HFF-Myc (cell line): ENCODE results near the gene OCRL.

Experiments
- DNase-seq: peaks from one replicate; pipeline ENCODE4 v3.0.0-alpha.2; 2011; ENCODE audit warnings: low read depth; ENCODE audit errors: extremely low read depth
- H3K4me3 ChIP-seq: replicated peaks from 2 replicates; pipeline ENCODE4 v1.5.1; 2011; ENCODE audit warnings: low read depth, mild to moderate bottlenecking, control low read depth, low read length
- TF ChIP-seq, protein P1 (sequence below): IDR thresholded peaks from 2 replicates; pipeline ENCODE4 v1.5.1; 2012; ENCODE audit warnings: mild to moderate bottlenecking, low read depth, low read length, control low read depth; ENCODE audit errors: missing control alignments

Gene OCRL

DNA sequence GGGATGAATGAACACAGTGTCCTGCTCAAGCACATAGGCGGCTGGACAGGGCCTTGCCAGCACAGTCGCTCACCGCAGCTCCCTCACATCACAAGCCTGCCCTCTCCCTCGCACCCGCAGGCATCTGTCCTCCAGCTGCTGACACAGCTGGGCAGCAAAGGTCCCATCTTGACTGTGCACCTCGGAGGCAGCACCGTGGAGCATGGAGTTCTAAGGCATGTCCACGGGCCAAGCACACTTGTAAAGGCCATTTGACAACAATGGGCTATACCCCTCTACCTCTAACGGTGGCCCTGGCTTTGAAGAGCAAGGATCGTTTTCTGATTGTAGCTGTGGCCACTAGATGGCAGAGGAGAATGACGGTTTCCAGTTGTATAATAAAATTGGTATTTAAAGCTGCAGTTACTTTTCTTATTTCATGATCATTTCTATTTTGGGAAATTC, 60.9 kb downstream of the OCRL start:
- TF ChIP-seq, protein P1, sequence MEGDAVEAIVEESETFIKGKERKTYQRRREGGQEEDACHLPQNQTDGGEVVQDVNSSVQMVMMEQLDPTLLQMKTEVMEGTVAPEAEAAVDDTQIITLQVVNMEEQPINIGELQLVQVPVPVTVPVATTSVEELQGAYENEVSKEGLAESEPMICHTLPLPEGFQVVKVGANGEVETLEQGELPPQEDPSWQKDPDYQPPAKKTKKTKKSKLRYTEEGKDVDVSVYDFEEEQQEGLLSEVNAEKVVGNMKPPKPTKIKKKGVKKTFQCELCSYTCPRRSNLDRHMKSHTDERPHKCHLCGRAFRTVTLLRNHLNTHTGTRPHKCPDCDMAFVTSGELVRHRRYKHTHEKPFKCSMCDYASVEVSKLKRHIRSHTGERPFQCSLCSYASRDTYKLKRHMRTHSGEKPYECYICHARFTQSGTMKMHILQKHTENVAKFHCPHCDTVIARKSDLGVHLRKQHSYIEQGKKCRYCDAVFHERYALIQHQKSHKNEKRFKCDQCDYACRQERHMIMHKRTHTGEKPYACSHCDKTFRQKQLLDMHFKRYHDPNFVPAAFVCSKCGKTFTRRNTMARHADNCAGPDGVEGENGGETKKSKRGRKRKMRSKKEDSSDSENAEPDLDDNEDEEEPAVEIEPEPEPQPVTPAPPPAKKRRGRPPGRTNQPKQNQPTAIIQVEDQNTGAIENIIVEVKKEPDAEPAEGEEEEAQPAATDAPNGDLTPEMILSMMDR: peak; percentile 52
- H3K4me3 ChIP-seq: no peak overlapping the region
- DNase-seq: no peak

DNA sequence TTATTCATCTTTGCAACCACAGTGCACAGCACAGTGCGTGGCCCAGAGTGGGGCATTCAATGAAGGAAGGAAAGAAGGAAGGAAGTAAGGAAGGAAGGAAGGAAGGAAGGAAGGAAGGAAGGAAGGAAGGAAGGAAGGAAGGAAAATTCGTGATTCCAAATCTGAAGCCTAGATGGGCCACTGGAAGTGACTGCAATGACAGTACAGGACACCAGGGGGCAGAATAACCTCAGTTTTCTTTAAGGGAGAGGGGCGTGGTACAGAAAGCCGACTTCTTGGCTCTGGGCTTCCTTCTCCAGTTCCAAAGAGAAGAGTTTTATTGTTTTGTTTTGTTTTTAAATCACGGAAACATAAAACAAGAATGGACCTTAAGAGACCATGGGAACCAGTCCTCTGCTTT, 66.9 kb downstream of the OCRL start:
- H3K4me3 ChIP-seq: no peak overlapping the region
- TF ChIP-seq, protein P1: peak; percentile 55
- DNase-seq: peak; percentile 30

DNA sequence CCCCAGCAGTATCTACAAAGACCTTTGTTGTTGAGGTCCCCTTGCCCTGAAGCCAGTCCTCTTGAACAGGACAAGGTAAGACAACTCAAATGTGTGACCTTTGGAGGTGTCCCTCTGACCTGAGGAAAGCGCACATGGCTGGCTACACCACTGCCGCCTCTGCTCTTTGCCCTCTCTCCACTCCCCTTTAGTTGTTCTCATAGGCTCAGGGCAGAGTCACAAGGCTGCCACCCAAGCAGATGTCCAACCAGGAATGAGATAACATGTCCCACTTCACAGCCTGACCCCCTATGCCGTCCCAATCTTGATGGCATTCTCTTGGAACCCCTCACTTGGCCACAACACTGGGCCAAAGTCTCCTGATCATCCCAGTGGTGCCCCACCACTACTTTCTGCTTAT, 68.4 kb downstream of the OCRL start:
- H3K4me3 ChIP-seq: no peak overlapping the region
- TF ChIP-seq, protein P1: no peak
- no peak for DNase-seq

DNA sequence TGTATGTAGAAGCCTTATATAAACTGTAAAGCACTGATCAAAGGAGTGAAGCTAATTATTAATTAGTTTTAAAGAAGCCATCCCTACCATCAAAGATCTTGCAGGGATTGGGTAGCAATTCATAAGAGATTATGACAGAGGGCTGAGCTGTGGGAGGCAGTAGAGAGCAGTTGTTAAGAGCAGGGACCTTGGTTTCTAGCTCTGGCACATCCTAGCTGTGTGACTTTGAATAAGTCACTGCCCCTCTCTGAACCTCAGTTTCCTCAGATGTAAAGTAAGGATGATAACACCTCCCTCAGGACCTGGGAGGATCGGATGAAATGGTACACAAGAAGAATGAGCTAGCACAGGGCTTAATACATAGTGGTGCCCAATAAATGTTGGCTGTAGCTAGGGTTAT, 69.3 kb downstream of the OCRL start:
- TF ChIP-seq, protein P1: no peak
- no peak for DNase-seq

DNA sequence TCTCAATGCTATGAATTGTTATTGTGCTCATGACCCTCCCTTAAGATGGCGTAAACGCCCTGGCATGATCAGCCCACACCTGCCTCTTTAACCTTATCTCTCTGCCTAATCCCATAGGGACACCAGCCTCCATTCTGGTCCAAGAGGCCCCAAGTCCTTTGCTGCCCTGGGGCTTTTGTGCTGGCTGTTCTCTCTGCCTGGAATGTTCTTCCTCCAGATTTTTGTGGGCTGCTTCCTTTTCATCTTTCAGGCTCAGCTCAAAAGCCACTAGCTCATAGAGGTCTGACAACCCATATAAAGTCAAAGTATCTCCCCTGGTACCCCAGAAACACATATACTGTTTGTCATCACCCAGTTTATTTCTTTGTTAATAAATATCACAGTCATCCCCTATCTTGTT, 72.3 kb downstream of the OCRL start:
- TF ChIP-seq, protein P1: no peak
- no peak for DNase-seq
- no peak overlapping the region for H3K4me3 ChIP-seq

More for the DNA sequence above, 69.3 kb downstream of the OCRL start:
- no peak overlapping the region for H3K4me3 ChIP-seq

DNA sequence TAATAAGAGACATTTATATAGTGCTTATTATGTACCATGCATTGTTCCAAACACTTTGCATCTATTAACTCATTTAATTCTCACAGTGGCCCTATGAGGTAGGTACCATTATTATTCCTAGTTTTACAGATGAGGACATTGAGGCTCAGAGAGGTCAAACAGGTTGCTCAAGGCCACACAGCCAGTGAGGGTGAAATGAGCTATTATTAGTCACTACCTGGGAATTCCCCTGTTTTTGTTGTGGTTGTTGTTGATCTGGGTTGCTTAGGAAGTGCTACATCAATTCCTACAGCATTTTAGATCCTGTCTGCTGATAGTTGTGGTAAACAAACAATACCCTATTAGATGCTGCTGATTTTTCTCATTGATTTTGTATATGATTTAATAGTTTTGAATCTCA, 73.5 kb downstream of the OCRL start:
- TF ChIP-seq, protein P1: no peak
- DNase-seq: no peak
- no peak overlapping the region for H3K4me3 ChIP-seq
